Measurements from ENCODE around the gene CLIP2. TPM values are rescaled to one million over a fixed set of nuclear protein-coding genes. Genes with fewer than 3 reads are reported as not detected.

CLIP2 gene
- total RNA-seq, 4 donors from 2014 or later: 3.8 to 21.3 (median 12.9) TPM

- no peak for TF ChIP-seq CTCF (IDR thresholded peaks at IDR 0.05; ENCODE audit: low read depth)
These were observed 121.6 kb downstream of the CLIP2 start for GRCh38 chr7:74410772-74411171.

GRCh38 chr7:74412056-74412455 is 122.8 kb downstream of the CLIP2 start:
- no peak for TF ChIP-seq CTCF (IDR thresholded peaks at IDR 0.05; ENCODE audit: low read depth)

GRCh38 chr7:74412603-74413002 is 123.4 kb downstream of the CLIP2 start:
- TF ChIP-seq CTCF (IDR thresholded peaks at IDR 0.05; ENCODE audit: low read depth): no peak

GRCh38 chr7:74417419-74417971 is 128.3 kb downstream of the CLIP2 start:
- TF ChIP-seq CTCF (IDR thresholded peaks at IDR 0.05; ENCODE audit: low read depth): no peak

- TF ChIP-seq CTCF (IDR thresholded peaks at IDR 0.05; ENCODE audit: low read depth): no peak
These were observed 128.9 kb downstream of the CLIP2 start for GRCh38 chr7:74418076-74418475.

- TF ChIP-seq CTCF (IDR thresholded peaks at IDR 0.05; ENCODE audit: low read depth): no peak
These were observed 129.3 kb downstream of the CLIP2 start for GRCh38 chr7:74418538-74418937.

GRCh38 chr7:74420006-74420405 is 130.8 kb downstream of the CLIP2 start:
- TF ChIP-seq CTCF (IDR thresholded peaks at IDR 0.05; ENCODE audit: low read depth): no peak

Data from subcutaneous adipose tissue (tissue), 4 donors.